WI38 (cell line): Measurements from ENCODE around the gene PLA2G4D.

ENCODE experiments used
- H3K4me3 ChIP-seq: 2 replicates; pipeline ENCODE4 v1.5.1; 2011; ENCODE audit warnings: low read depth, mild to moderate bottlenecking, control low read depth, low read length
- CTCF ChIP-seq: IDR thresholded peaks from 2 replicates; pipeline ENCODE4 v1.5.1; 2012; ENCODE audit warnings: low read depth, mild to moderate bottlenecking, control low read depth, low read length

Gene PLA2G4D

GRCh38 chr15:42138968-42139386 lies 44.6 kb upstream of the PLA2G4D start:
- TF ChIP-seq CTCF: no peak
- no peak overlapping the region for H3K4me3 ChIP-seq

- no peak overlapping the region for H3K4me3 ChIP-seq
- no peak for TF ChIP-seq CTCF
These were observed 44.0 kb upstream of the PLA2G4D start for GRCh38 chr15:42138411-42138810.

- peak; percentile 30 for TF ChIP-seq CTCF
- H3K4me3 ChIP-seq: no peak overlapping the region
These were observed 43.3 kb upstream of the PLA2G4D start for GRCh38 chr15:42137461-42138261.

GRCh38 chr15:42136513-42136912 lies 42.2 kb upstream of the PLA2G4D start:
- TF ChIP-seq CTCF: no peak
- no peak overlapping the region for H3K4me3 ChIP-seq

GRCh38 chr15:42135351-42135750 lies 41.0 kb upstream of the PLA2G4D start:
- no peak overlapping the region for H3K4me3 ChIP-seq
- TF ChIP-seq CTCF: no peak

GRCh38 chr15:42134617-42135245 lies 40.4 kb upstream of the PLA2G4D start:
- no peak for TF ChIP-seq CTCF
- no peak overlapping the region for H3K4me3 ChIP-seq

- no peak overlapping the region for H3K4me3 ChIP-seq
- TF ChIP-seq CTCF: peak; percentile 56
These were observed 39.6 kb upstream of the PLA2G4D start for GRCh38 chr15:42133886-42134502.
